IMR-90 (cell line): ENCODE measurements around the gene TUFM. TPM values are rescaled to one million over a fixed set of nuclear protein-coding genes. Genes with fewer than 3 reads are reported as not detected.

Source experiments
- ATAC-seq: fragments of 200-7000 bp; cut with Tn5 transposase; 2 replicates; pipeline ENCODE4 v1.9.1; 2020; ENCODE audit warnings: low read depth, mild to moderate bottlenecking, moderate library complexity
- BruUV-seq: library from RNA; stranded (reverse); fragments of 400-500 nt; replicated peaks from 2 replicates; lab custom pipeline; 2021; lab: Mats Ljungman, UMichigan
- CTCF ChIA-PET: fragments of 300-600 bp; formaldehyde crosslinking; extraction: SDS; loops from one replicate; lab custom pipeline; 2021; ENCODE audit warnings: antibody characterized with exemption; lab: Yijun Ruan, JAX
- POLR2A ChIA-PET: fragments of 300-600 bp; sonication (Branson Sonifier 250); formaldehyde crosslinking; loops from one replicate; lab custom pipeline; 2022; ENCODE audit warnings: antibody characterized with exemption; ENCODE audit not compliant: unreplicated experiment; lab: Charles Lee
- DNase-seq: peaks from one replicate; pipeline ENCODE4 v3.0.0; 2013
- H2AFZ ChIP-seq: replicated peaks from 2 replicates; pipeline ENCODE3; 2013; ENCODE audit warnings: low read length, mild to moderate bottlenecking; ENCODE audit not compliant: poor library complexity
- H2AK5ac ChIP-seq: 2 replicates; pipeline ENCODE4 v1.6.1; 2013; ENCODE audit warnings: low read depth, low read length, inconsistent platforms
- H2AK9ac ChIP-seq: replicated peaks from 2 replicates; pipeline ENCODE3; 2013; ENCODE audit warnings: mild to moderate bottlenecking, low read depth, low read length, moderate library complexity; ENCODE audit not compliant: poor library complexity
- H2BK120ac ChIP-seq: 2 replicates; pipeline ENCODE4 v1.6.1; 2013; ENCODE audit warnings: low read depth, low read length, inconsistent platforms
- H2BK15ac ChIP-seq: 3 replicates; pipeline ENCODE4 v1.6.1; 2013; ENCODE audit warnings: low read depth, low read length, inconsistent platforms
- H2BK20ac ChIP-seq: 2 replicates; pipeline ENCODE4 v1.6.1; 2013; ENCODE audit warnings: low read depth, mild to moderate bottlenecking, inconsistent platforms, low read length, moderate library complexity
- H2BK5ac ChIP-seq: 2 replicates; pipeline ENCODE4 v1.6.1; 2013; ENCODE audit warnings: mild to moderate bottlenecking, low read depth, low read length, inconsistent platforms; ENCODE audit not compliant: poor library complexity, severe bottlenecking
- H3K14ac ChIP-seq: replicated peaks from 2 replicates; pipeline ENCODE4 v1.6.1; 2013; ENCODE audit warnings: low read depth, low read length, inconsistent platforms
- H3K18ac ChIP-seq: 2 replicates; pipeline ENCODE4 v1.6.1; 2013; ENCODE audit warnings: low read depth, low read length, control low read depth
- H3K23ac ChIP-seq: 2 replicates; pipeline ENCODE4 v1.6.1; 2013; ENCODE audit warnings: low read depth, low read length, inconsistent platforms
- H3K27ac ChIP-seq: 2 replicates; pipeline ENCODE4 v1.5.1; 2013; ENCODE audit warnings: mild to moderate bottlenecking, control low read depth, low read length; ENCODE audit not compliant: insufficient read depth
- H3K27me3 ChIP-seq: 2 replicates; pipeline ENCODE4 v1.6.1; 2013; ENCODE audit warnings: low read length; ENCODE audit not compliant: control insufficient read depth, insufficient read depth
- H3K36me3 ChIP-seq: 2 replicates; pipeline ENCODE4 v1.6.1; 2013; ENCODE audit warnings: low read length, mixed read lengths; ENCODE audit not compliant: control insufficient read depth, insufficient read depth
- H3K4ac ChIP-seq: 2 replicates; pipeline ENCODE4 v1.6.1; 2013; ENCODE audit warnings: low read depth, low read length, inconsistent platforms
- H3K4me1 ChIP-seq: 2 replicates; pipeline ENCODE4 v1.6.1; 2013; ENCODE audit warnings: low read length, mixed read lengths; ENCODE audit not compliant: control insufficient read depth, insufficient read depth
- H3K4me2 ChIP-seq: 2 replicates; pipeline ENCODE4 v1.6.1; 2013; ENCODE audit warnings: low read depth, mild to moderate bottlenecking, control low read depth, low read length, moderate library complexity
- H3K4me3 ChIP-seq: 2 replicates; pipeline ENCODE4 v1.5.1; 2013; ENCODE audit warnings: low read depth, mild to moderate bottlenecking, control low read depth, low read length, moderate library complexity; ENCODE audit not compliant: insufficient read depth
- H3K56ac ChIP-seq: 2 replicates; pipeline ENCODE4 v1.6.1; 2013; ENCODE audit warnings: low read length, inconsistent platforms; ENCODE audit not compliant: insufficient read depth; ENCODE audit errors: extremely low read depth
- H3K79me1 ChIP-seq, 2 experiments: 2 replicates each; pipeline ENCODE4 v1.6.1; 2013; ENCODE audit warnings: low read length in 2 of 2, inconsistent platforms in 1 of 2, low read depth in 1 of 2
- H3K9ac ChIP-seq: 2 replicates; pipeline ENCODE4 v1.6.1; 2013; ENCODE audit warnings: low read depth, low read length, control low read depth
- H3K9me1 ChIP-seq: 2 replicates; pipeline ENCODE4 v1.6.1; 2013; ENCODE audit warnings: low read length, inconsistent platforms; ENCODE audit not compliant: insufficient read depth
- H3K9me3 ChIP-seq: 2 replicates; pipeline ENCODE4 v1.6.1; 2013; ENCODE audit warnings: low read length; ENCODE audit not compliant: control insufficient read depth, insufficient read depth
- H4K20me1 ChIP-seq: 2 replicates; pipeline ENCODE4 v1.6.1; 2013; ENCODE audit warnings: low read length, inconsistent platforms; ENCODE audit not compliant: insufficient read depth
- H4K5ac ChIP-seq: 2 replicates; pipeline ENCODE4 v1.6.1; 2013; ENCODE audit warnings: mild to moderate bottlenecking, low read depth, low read length, control low read depth
- H4K8ac ChIP-seq, 2 experiments: 2 replicates each; pipeline ENCODE4 v1.6.1; 2013; ENCODE audit warnings: low read depth in 2 of 2, low read length in 2 of 2, control low read depth in 1 of 2, inconsistent platforms in 1 of 2
- H4K91ac ChIP-seq: 2 replicates; pipeline ENCODE4 v1.6.1; 2013; ENCODE audit warnings: low read depth, low read length, inconsistent platforms; ENCODE audit not compliant: insufficient read depth
- CHD1 ChIP-seq: IDR thresholded peaks from 2 replicates; pipeline ENCODE4 v1.6.1; 2012; ENCODE audit warnings: low read depth, low read length, improper control_type of control experiment
- MAFK ChIP-seq: IDR thresholded peaks from 2 replicates; pipeline ENCODE4 v1.6.1; 2012; ENCODE audit warnings: low read depth, low read length, improper control_type of control experiment
- MAZ ChIP-seq: IDR thresholded peaks from 2 replicates; pipeline ENCODE4 v1.6.1; 2012; ENCODE audit warnings: low read depth, mild to moderate bottlenecking, low read length, improper control_type of control experiment, moderate library complexity, borderline replicate concordance
- RFX5 ChIP-seq: IDR thresholded peaks from 2 replicates; pipeline ENCODE4 v1.8.0; 2012; ENCODE audit warnings: low read depth, mild to moderate bottlenecking, low read length, moderate library complexity
- WGBS, 2 experiments: methylation state at CpG; one replicate each; pipeline versions ENCODE4 v1.1.5 to v1.1.7; 2013; ENCODE audit warnings: missing lambda C conversion rate in 2 of 2; ENCODE audit not compliant: insufficient read length in 1 of 2; ENCODE audit errors: extremely low coverage in 2 of 2; 5-methylcytosine and 5-hydroxymethylcytosine counted together
- dilution Hi-C: fragments of 300-500 bp; cut with HindIII; formaldehyde crosslinking; loops from one replicate; pipeline ENCODE4 v1.14.3; 2018; ENCODE audit warnings: low sequenced_read_pairs; ENCODE audit not compliant: unreplicated experiment
- in situ Hi-C: fragments of 300-500 bp; cut with MboI; formaldehyde crosslinking; loops from 3 replicates; pipeline ENCODE4 v1.14.3; 2019; ENCODE audit warnings: low sequenced_read_pairs, inconsistent platforms, mixed read lengths
- intact Hi-C: fragments of 100-400 bp; cut with micrococcal nuclease; formaldehyde crosslinking; loops from 2 replicates; pipeline ENCODE4 v1.10.0; 2022
- polyA plus RNA-seq, 3 experiments: library from polyadenylated mRNA; depleted of rRNA; stranded (reverse); fragments of >200 nt; gene quantifications; 2 replicates each; pipeline ENCODE4 v1.2.3, GENCODE V29; 2012; ENCODE audit warnings: low replicate concordance in 1 of 3
- total RNA-seq: library from RNA; depleted of rRNA; stranded (reverse); fragments of >200 nt; gene quantifications from 2 replicates; pipeline ENCODE4 v1.2.3, GENCODE V29; 2012

Gene TUFM
- total and polyA plus RNA-seq, 2 of the 4 experiments (the other 2 are of a cell fraction) = 80.3 to 126 TPM

DNA sequence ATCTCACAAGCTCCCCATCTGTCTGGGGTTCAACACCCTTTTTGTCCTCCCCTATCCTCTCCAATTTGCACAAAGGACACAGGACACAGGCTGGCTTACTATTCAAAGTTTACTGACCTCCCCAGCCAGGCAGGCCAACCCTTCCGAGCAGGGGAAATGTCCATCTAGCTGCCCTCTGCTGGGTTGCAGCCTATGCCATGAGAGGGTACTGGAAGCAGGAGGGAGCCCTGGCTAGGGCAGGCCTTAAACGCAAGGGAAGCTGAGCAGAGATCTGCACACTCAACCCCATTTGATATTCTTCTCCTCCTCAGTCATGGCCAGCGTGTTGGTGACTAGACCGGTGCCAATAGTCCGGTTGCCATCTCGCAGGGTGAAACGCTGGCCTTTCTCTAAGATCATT is 3.5 kb downstream of the TUFM start:
- peaks cover 23% of the 10 kb centered on the region for H4K20me1 ChIP-seq
- H3K9ac ChIP-seq = no peak overlapping the region
- no peaks in the 10 kb centered on the region for H3K9me1 ChIP-seq
- POLR2A ChIA-PET = no interaction called here
- no TSS peak for BruUV-seq
- no peak overlapping the region for H3K4me3 ChIP-seq
- H3K23ac ChIP-seq = no peak overlapping the region
- no peak overlapping the region for H2AK9ac ChIP-seq
- peaks cover 6% of the 10 kb centered on the region for H3K4me1 ChIP-seq
- no peaks in the 10 kb centered on the region for H3K27me3 ChIP-seq
- dilution Hi-C loops (no loop called here), intact Hi-C loops (no loop called here), in situ Hi-C loops (no loop called here)
- no peak overlapping the region for H3K18ac ChIP-seq
- H3K27ac ChIP-seq = no peak overlapping the region
- no peak overlapping the region for H2BK20ac ChIP-seq
- H3K9me3 ChIP-seq = no peaks in the 10 kb centered on the region
- H3K14ac ChIP-seq = no peak overlapping the region
- peaks cover 14 to 41% of the 10 kb centered on the region in 2 experiments; a peak in 3 of 4 replicates for H3K79me1 ChIP-seq
- 100% methylated on average over 2 of the region's 7 CpGs; no CpG with 5 or more reads in 1 of the 2 experiments for WGBS, 2 experiments
- no peak overlapping the region for H2AFZ ChIP-seq
- no peak overlapping the region for H2BK120ac ChIP-seq
- no peak overlapping the region for H4K5ac ChIP-seq
- no peak overlapping the region for H2AK5ac ChIP-seq
- CTCF ChIA-PET = interaction anchor here (0.6 kb wide), 1 partner anchor 21 kb away, joined by 3 read pairs; the partner anchor contains the start of gene SH2B1
- peaks cover 46% of the 10 kb centered on the region for H3K36me3 ChIP-seq
- H2BK15ac ChIP-seq = no peak overlapping the region
- DNase-seq (no peak), ATAC-seq (no peak)
- H3K56ac ChIP-seq = no peak overlapping the region
- H2BK5ac ChIP-seq = no peak overlapping the region
- no peak overlapping the region for H4K91ac ChIP-seq
- TF ChIP-seq MAZ = no peak
- no peak for TF ChIP-seq CHD1
- TF ChIP-seq MAFK = no peak
- no peak for TF ChIP-seq RFX5
- H3K4me2 ChIP-seq = no peak overlapping the region
- H4K8ac ChIP-seq = no peak overlapping the region
- no peak overlapping the region for H3K4ac ChIP-seq
